ENCODE data around the gene SF3A2.

The SF3A2 gene

GRCh38 chr19:2208975-2209374 lies 27.6 kb upstream of the SF3A2 start:
- no peak for FAIRE-seq

GRCh38 chr19:2209408-2209807 lies 27.2 kb upstream of the SF3A2 start:
- FAIRE-seq: no peak

DNA sequence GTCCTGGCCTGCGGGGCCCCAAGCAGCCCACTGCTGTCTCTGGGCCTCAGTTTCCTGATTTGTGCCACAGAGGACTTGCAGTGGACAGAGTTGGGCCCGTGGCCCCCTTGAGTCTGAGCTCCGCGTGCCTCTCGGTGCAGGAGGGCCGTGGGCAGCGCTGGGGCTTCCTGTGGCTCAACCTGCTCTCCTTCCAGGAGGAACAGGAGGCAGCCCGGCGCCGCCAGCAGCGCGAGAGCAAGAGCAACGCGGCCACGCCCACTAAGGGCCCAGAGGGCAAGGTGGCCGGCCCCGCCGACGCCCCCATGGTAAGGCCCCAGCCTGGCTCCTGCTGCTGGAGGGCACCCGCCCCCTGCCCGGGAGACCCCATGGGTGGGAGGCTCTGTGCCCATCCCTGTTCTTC lies 26.4 kb upstream of the SF3A2 start:
- FAIRE-seq: no peak

- no peak for FAIRE-seq
Observed at GRCh38 chr19:2210987-2211740, 25.5 kb upstream of the SF3A2 start.

DNA sequence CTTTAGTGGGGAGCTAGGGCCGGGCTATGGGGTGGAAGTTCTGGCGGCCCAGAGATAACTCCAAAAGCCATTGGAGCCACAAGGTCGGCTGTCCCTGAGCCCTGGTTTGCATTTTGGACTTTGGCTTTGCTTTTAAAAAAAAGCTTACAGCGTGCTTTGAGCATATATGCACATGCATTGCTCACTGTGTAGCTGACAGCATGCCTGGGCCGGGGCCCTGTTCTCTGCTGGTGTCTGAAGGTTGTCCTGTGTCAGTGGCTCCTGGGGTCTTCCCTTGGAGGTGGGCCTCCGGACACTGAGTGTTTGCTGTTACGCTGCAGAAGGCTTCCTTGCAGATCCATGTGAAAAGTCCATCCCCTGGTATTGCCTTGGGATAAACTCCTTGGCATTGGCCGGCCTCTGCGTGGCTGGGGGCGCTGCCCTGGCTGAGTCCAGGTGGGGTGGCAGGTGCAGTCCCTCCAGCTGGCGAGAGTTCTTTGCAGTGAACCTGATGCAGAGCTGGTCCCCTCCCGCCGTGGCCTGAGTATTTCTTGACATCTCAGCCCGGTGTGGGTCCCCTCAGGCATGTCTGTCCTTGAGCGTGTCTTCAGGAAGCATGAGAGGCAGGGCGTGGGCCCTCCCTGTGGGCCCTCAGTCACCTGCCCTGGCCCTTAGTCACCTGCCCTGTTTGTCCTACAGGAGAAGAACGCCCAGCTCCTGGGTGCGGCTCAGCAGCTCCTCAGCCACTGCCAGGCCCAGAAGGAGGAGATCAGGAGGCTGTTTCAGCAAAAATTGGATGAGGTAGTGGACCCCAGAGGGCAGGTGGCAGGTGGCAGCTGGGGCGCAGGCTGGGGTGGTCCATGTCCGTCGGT lies 23.5 kb upstream of the SF3A2 start:
- FAIRE-seq: no peak

- FAIRE-seq: no peak
Observed at GRCh38 chr19:2213799-2214198, 22.8 kb upstream of the SF3A2 start.

- FAIRE-seq: no peak
Observed at GRCh38 chr19:2214251-2214650, 22.4 kb upstream of the SF3A2 start.

DNA sequence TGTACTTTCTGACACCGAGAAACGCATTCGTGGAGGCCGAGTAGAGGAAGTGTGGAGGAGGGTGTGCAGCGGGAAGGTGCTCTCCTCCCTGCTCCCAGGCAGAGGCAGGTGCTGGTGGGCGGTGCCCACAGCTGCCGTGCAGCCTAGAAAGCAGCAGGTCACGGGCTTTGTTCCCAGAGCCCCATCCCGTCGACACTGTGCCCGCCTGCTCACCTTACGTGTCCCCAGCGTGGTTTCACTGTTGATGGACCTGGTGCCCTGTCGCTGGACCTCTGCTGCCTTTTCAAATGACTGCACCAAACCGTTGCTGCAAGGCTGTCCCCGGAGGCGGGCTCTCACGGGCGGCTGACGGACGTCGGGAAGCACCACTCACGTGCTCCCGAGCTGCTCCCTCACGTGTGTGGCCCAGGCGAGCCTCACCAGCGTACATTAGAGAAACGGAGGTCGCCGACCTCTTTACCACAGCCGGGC lies 21.3 kb upstream of the SF3A2 start:
- FAIRE-seq: no peak

DNA sequence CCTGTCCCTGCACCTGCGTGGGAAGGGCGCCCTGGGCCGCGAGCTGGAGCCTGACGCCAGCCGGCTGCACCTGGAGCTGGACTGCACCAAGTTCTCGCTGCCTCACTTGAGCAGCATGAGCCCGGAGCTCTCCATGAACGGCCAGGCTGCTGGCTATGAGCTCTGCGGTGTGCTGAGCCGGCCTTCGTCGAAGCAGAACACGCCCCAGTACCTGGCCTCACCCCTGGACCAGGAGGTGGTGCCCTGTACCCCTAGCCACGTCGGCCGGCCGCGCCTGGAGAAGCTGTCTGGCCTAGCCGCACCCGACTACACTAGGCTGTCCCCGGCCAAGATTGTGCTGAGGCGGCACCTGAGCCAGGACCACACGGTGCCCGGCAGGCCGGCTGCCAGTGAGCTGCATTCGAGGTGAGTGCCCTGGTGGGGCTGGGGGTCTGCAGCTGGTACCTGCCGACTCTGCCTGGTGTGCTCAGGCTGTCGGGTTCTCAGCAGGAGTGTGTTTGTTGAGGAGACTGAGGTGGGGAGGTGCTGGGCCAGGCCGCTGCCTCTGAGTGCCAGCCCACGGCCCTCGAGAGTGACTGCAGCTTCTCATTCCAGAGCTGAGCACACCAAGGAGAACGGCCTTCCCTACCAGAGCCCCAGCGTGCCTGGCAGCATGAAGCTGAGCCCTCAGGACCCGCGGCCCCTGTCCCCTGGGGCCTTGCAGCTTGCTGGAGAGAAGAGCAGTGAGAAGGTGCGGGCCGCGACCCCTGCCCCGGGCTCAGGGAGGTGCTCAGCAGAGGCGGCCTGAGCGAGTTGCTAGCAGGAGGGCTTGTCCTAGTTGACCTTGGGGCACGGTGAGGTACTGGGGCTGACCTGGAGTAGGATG lies 20.0 kb upstream of the SF3A2 start:
- FAIRE-seq: no peak

DNA sequence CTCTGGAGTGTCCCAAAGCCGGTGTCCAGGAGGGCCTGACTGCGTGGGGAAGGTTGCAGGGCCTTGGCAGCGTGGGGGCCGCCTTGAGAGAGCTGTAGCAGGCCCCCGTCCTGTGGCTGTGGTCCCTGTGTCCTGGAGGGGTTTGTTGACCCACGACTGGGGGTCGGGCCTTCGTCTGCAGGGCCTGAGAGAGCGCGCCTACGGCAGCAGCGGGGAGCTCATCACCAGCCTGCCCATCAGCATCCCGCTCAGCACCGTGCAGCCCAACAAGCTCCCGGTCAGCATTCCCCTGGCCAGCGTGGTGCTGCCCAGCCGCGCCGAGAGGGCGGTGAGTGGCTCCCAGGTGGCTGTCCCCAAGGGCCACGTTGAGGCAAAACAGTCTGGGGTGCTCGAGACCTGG lies 19.0 kb upstream of the SF3A2 start:
- no peak for FAIRE-seq

DNA sequence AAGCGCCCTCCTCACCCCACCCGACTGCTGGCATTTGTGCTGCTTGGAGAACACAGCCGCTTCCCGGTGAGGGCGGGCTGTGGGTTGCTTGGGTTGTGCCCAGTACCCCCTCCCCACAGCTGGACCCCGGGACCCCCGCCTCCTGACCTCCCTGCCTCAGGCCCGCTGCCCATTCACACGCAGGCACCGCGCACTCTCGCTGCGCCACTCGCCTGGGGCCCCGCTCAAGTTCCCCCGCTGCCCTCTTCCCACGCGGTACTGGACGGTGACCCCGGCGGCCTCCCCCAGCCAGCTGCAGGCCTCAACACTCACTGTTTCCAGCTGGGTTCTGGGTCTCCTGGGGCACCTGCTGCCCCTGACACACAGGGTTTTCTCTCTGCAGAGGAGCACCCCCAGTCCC lies 16.9 kb upstream of the SF3A2 start:
- FAIRE-seq: no peak

DNA sequence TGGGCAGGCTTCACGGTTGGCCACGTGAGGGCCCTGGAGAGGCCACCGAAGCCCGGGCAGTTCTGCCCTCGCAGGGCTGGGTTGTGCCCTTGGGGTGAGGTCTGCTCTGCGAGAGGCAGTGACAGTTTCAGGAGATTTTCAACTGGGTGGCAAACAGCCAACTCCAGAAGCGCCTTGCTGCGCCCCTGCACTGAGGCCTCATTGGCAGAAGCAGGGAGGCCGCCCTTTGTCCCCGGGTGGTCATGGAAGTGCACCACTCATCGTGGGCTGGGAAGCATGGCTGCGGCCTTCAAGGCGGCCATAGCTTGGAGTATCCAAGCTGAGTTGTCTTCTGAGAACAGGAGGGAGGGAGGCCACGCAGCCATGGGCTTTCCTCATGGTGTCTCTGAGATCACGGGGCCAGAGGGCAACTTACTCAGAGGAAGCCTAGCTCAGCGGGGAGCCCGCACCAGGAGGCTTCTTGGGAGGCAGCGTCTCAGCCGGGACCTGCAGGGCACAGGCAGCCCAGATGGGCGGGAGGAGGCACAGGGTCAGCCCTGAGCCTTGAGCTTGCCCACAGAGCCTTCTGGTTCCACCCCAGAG lies 15.3 kb upstream of the SF3A2 start:
- no peak for FAIRE-seq

GRCh38 chr19:2221918-2222317 lies 14.7 kb upstream of the SF3A2 start:
- FAIRE-seq: no peak

GRCh38 chr19:2223391-2223790 lies 13.2 kb upstream of the SF3A2 start:
- FAIRE-seq: no peak

DNA sequence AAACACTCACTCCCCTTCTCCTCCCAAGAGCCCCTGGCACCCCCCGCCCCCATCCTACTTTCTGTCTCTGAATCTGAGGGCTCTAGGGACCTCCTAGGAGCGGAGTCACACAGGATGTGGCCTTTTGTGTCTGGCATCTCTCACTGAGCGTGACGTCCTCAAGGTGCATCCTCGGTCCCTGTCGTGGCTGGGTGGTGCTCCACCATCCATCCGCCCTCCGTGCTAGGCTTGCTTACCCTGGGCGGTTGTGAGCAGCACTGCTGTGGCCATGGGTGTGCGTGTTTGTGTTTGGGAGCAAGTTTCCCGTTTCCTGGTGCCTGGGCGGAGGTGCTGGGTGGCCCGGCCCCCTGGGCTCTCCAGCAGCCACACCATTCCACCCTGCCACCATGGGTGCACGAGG lies 12.7 kb upstream of the SF3A2 start:
- no peak for FAIRE-seq

GRCh38 chr19:2224754-2225349 lies 11.8 kb upstream of the SF3A2 start:
- no peak for FAIRE-seq

DNA sequence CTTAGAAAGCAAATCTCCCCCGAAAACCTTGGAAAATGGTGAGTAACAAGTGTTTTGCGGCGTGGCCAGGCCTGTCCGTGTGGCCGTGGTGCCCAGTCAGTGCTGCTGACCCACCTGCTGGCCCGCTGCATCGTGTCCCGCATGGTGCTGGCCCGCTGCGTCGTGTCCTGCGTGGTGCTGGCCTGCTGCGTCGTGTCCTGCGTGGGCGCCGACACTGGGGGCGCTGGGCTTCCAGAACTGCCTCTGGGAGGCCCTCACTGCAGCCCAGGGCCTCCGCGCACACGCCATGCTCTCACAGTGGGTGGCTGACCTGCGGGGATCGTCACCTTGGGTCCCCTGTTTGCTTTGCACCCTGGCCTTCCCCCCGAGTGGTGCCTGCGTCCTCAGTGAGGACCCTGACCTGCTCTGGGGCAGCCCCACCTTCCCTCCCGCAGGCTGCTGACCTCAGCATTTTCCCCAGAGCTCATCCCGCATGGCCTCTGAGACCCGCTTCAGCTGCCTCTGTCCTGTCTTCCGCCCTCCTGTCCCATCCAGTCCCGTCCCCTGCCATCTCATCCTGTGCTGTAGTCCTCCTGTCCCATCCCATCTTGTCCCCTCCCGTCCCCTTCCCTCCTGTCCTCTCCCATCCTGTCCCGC lies 11.1 kb upstream of the SF3A2 start:
- FAIRE-seq: no peak

DNA sequence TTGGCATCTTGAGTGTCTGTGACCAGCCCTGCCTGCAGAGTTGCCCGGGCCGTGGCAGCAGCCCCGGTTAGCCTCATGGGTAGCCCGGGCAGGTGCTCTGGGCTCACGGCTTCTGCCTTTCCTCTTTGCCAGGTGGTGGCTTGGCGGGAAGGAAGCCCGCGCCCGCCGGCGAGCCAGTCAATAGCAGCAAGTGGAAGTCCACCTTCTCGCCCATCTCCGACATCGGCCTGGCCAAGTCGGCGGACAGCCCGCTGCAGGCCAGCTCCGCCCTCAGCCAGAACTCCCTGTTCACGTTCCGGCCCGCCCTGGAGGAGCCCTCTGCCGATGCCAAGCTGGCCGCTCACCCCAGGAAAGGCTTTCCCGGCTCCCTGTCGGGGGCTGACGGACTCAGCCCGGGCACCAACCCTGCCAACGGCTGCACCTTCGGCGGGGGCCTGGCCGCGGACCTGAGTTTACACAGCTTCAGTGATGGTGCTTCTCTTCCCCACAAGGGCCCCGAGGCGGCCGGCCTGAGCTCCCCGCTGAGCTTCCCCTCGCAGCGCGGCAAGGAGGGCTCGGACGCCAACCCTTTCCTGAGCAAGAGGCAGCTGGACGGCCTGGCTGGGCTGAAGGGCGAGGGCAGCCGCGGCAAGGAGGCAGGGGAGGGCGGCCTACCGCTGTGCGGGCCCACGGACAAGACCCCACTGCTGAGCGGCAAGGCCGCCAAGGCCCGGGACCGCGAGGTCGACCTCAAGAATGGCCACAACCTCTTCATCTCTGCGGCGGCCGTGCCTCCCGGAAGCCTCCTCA lies 10.4 kb upstream of the SF3A2 start:
- no peak for FAIRE-seq

- FAIRE-seq: no peak
Observed at GRCh38 chr19:2226840-2227360, 9.7 kb upstream of the SF3A2 start.

- no peak for FAIRE-seq
Observed at GRCh38 chr19:2227415-2228156, 9.0 kb upstream of the SF3A2 start.

Data from A204.1 (cell line).